ENCODE results near the gene BCAS3.

Gene BCAS3

DNA sequence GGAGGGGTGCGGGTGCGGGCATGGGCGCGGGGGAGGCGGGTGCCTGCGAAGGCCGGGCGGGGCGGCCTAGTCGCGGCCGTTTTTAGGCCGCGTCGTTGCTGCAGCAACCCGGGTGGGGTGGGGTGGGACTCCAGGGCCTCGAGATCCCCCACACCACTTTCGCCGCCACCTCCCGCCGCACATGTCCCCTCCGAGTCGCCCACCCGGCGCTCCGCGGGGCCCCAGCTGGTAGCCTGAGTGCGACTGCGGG is 733.3 kb downstream of the BCAS3 start:
- no peak for DNase-seq (ENCODE audit: low read depth)
- in situ Hi-C loops (cut with HindIII; ENCODE audit: low sequenced_read_pairs), result no loop called here
- TF ChIP-seq, protein P1, sequence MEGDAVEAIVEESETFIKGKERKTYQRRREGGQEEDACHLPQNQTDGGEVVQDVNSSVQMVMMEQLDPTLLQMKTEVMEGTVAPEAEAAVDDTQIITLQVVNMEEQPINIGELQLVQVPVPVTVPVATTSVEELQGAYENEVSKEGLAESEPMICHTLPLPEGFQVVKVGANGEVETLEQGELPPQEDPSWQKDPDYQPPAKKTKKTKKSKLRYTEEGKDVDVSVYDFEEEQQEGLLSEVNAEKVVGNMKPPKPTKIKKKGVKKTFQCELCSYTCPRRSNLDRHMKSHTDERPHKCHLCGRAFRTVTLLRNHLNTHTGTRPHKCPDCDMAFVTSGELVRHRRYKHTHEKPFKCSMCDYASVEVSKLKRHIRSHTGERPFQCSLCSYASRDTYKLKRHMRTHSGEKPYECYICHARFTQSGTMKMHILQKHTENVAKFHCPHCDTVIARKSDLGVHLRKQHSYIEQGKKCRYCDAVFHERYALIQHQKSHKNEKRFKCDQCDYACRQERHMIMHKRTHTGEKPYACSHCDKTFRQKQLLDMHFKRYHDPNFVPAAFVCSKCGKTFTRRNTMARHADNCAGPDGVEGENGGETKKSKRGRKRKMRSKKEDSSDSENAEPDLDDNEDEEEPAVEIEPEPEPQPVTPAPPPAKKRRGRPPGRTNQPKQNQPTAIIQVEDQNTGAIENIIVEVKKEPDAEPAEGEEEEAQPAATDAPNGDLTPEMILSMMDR (IDR thresholded peaks at IDR 0.05; ENCODE audit: low read depth, low read length, missing control alignments), result no peak
- peak overlapping the region; percentile 48 for H3K4me3 ChIP-seq (ENCODE audit: low read depth, low read length)

GRCh38 chr17:61411261-61412142 is 733.9 kb downstream of the BCAS3 start:
- in situ Hi-C loops (cut with HindIII; ENCODE audit: low sequenced_read_pairs), result no loop called here
- DNase-seq (ENCODE audit: low read depth), result no peak
- peak overlapping the region; percentile 48 for H3K4me3 ChIP-seq (ENCODE audit: low read depth, low read length)
- TF ChIP-seq, protein P1 (IDR thresholded peaks at IDR 0.05; ENCODE audit: low read depth, low read length, missing control alignments), result peak; percentile 31

DNA sequence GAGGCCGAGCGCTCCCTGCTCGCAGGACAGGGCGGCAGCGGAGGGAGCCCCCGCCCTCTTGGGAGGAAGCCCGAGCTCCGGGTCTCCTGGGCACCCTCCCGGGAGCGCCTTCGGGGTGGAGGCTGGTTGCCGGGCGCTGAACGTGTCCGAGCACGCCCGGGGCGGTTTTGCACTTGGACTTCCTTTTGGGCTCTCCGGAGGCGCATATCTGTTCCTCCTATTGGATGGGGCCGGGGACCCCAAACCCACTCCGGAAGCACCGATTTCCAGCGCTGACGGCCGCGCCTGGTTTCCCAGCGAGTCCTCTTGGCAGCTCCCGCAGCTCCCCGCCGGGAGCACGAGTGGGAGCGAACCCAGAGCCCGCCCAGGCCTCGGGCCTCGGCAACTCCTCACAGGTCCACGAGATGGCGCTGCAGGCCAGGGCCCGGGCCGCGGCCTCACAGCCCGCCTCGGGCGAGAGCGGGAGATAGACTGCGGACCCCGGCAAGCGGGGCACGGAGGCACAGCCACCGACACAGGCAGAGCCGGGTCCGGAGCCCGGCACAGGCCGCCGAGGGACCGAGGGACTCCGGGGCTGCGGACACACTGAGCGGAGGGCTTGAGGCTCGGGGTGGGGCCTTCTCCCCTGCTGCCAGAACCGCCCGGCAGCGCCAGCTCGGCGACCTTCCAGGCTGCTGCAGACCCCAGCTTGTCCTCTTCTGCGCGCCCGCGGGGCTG is 734.6 kb downstream of the BCAS3 start:
- peak; percentile 27 for DNase-seq (ENCODE audit: low read depth)
- in situ Hi-C loops (cut with HindIII; ENCODE audit: low sequenced_read_pairs), result no loop called here
- H3K4me3 ChIP-seq (ENCODE audit: low read depth, low read length), result peak overlapping the region; percentile 48
- TF ChIP-seq, protein P1 (IDR thresholded peaks at IDR 0.05; ENCODE audit: low read depth, low read length, missing control alignments), result peak; percentile 93

GRCh38 chr17:61412860-61413660 is 735.4 kb downstream of the BCAS3 start:
- H3K4me3 ChIP-seq (ENCODE audit: low read depth, low read length), result peak overlapping the region; percentile 48
- in situ Hi-C loops (cut with HindIII; ENCODE audit: low sequenced_read_pairs), result no loop called here
- TF ChIP-seq, protein P1 (IDR thresholded peaks at IDR 0.05; ENCODE audit: low read depth, low read length, missing control alignments), result no peak
- DNase-seq (ENCODE audit: low read depth), result no peak

- TF ChIP-seq, protein P1 (IDR thresholded peaks at IDR 0.05; ENCODE audit: low read depth, low read length, missing control alignments), result no peak
- H3K4me3 ChIP-seq (ENCODE audit: low read depth, low read length), result no peak overlapping the region
- DNase-seq (ENCODE audit: low read depth), result no peak
- in situ Hi-C loops (cut with HindIII; ENCODE audit: low sequenced_read_pairs), result no loop called here
These were observed 736.0 kb downstream of the BCAS3 start for GRCh38 chr17:61413661-61414126.

Data from astrocyte of the cerebellum (primary cell).